ENCODE results near the gene RACGAP1.

The RACGAP1 gene

GRCh38 chr12:50025187-50026059 lies at the start of gene RACGAP1:
Gene RACGAP1, minus strand, starts transcription at chr12:50025494. Its CDS starts 8,779 bp downstream, at chr12:50016715.
- DNase-seq = peak; percentile 97

- DNase-seq = no peak
These were observed 48.4 kb upstream of the RACGAP1 start for GRCh38 chr12:50073712-50074111.

DNA sequence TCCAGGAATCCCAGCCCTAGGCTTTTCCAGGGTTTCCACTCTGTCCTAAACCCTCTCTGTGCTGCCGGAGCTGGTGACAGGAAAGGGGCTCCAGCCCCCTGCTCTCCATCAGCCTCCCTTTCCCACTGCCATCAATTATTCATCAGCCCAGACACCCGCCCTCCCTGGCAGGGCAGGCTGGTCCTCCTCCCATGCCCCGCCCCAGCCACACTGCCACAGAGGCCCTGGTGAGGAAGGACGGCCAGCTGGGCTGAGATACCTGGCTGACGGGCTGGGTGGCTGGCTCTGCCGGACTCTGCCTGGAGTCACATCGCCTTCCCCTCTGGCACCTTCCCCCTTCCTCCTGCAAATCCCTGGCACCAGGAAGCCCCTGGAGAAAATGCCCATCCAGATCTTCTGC lies 47.9 kb upstream of the RACGAP1 start:
- no peak for DNase-seq

DNA sequence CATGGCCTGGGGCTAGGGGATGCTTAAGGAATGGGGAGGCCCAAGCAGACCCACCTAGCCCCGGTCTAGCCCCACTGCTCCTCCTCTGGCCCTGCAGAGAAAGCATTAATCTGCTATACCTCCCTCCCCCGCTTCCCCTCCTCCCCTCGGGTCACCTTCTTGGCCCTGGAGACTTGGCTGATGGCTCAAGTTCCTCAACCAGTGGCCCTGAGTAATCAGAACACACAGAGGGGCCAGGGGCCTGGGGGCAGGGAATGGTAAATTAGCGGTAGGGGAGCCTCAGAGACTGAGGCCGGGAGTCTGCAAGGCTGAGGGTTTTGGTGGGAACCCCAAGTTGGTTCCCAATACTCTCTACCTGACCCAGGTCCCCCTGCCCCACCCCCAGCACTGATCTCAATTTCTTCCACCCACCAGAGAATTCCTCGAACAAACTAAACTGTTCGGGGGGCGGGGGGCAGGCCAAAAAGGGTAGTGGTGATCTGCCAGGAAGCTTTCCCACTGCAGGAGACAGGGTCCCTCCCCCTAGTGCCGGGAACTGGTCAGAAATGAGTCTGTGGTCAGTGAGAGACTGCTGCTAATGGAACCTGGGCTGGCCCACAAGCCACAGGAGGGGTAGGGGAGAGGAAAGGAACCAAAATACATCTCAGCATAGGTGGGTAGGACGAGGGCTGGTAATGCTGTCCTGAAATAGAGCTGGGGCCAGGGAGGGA lies 47.1 kb upstream of the RACGAP1 start:
- DNase-seq = no peak

DNA sequence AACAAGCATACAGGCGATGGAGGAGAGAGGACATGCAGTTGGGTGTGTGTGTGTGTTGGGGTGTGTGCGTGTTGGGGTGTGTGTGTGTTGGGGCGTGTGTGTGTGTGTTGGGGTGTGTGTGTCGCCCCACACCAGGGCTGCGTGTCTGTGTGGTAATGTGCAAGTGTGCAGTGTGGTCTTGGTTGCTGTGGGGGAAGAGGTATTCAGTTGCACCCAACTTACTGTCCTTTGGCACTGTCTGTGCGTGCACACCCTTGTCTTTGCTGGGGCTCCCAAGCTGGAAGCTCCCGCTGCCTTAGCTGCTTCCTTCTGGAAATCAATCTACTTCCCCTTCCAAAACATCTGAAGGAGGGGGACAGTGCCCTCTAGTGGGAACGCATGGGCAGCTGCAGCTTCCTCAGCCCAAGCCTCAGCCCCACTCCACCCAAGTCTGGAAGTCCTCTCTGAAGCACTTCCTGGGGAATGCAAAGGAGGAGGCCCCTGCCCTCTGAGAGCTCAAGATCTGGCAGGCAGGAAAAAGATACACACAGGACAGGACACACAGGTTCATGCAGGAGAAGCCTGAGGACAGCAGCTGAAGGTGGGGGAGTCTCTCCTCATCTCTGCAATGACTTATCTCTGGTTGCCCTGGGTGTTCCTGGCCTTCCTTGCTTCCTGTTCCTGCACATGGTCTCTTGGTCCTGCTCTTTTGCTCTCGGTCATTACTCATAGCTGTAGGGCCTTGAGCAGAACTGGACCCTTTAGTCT lies 45.2 kb upstream of the RACGAP1 start:
- DNase-seq = peak; percentile 49

- DNase-seq = no peak
These were observed 44.2 kb upstream of the RACGAP1 start for GRCh38 chr12:50069539-50069938.

- DNase-seq = no peak
These were observed 43.8 kb upstream of the RACGAP1 start for GRCh38 chr12:50069069-50069468.

- DNase-seq = no peak
These were observed 41.1 kb upstream of the RACGAP1 start for GRCh38 chr12:50066402-50066801.

DNA sequence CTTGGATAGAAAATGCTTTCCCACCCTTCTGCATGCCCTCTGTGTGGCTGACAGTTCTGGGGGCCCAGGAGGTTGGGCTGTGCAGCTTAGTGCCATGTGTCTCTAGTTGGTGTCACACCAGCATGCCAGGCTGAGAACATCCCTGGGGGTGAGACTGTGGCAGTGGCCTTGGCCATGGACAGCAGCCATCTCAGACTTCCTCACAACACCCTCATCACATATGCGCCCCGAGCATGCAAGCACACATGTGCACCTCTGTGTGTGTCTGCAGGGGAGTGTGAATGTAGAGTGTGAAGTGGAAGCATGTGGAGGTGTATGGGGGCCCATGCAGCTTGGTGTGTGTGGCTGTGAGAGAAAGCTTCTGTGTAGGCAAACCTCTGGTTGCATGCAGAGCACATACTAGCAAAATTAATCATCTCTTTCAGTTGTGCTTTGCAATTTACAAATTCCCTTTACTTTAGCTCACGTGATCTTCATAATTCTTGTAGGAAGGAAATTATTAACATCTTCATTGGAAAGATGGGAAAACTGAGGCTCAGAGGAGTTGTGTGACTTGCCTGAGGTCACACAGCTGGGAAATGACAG lies 40.5 kb upstream of the RACGAP1 start:
- DNase-seq = no peak

DNA sequence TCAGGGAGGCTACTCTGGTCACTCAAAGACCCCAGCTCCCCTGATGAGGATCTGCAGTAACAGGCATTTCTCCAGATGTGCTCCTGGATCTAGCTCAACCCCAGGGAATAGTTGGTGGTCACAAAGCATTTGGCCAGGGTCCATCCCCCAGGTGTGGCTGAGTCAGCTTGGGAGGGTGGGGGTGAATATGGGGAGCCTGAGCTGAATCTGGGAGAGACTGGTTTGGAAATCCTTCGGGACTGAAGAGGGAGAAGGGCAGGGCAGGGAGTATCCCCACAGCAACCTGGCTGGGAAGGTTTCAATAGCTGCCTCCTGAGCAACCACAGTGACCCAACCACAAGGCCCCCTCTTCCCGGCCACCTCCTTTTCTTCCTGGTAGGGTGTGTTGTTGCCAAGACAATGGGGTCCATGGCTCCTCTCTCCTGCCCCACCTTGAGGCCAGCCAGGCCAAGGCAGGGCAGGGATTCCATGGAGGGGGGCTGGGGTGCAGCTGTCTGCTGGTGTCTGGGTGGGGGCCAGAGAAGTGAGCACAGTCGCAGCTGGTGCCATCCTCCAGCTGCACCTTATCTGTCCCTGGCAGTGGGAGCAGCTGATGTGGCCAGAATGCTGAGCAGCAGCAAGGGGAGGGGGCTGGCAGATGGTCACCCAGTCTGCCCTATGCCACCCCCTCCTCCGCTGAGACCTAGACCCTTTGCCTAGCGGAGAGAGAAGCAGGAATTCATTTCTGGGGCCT lies 37.6 kb upstream of the RACGAP1 start:
- DNase-seq = no peak

DNA sequence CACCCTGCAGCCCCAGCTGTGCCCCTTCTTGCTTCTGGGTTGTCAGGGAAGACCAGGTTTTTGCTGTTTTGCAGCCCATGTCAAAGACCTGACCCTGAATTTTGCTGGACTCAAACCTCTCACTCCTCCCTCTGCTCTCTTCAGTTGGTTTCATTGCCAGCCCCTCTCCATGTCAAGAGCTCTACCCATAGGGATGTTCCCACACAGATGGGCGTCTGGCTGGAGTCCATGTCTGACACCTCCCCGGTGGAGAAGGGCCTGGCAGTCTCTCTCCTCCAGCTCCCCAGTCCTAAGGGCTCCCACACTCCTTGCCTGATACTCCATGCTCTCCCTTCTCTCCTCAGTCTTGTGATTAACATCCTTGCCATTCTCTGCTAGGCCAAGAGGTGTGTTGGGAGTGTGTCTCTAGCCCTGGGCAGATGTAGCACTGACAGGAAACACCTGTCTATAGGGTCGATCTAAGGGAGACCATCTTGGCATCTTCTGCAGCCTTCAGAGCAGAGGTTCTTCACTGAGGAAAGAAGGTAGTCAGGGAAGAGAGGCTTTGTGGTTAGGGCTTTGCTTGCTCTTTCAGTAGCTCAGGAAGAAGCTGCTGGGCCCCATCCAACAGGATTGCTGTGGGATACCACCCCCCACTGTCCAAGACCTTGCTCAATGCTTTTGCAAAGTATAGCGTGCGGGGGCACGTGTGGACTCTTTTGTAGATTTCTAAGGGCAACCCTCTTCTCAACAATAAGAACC lies 36.8 kb upstream of the RACGAP1 start:
- DNase-seq = no peak

DNA sequence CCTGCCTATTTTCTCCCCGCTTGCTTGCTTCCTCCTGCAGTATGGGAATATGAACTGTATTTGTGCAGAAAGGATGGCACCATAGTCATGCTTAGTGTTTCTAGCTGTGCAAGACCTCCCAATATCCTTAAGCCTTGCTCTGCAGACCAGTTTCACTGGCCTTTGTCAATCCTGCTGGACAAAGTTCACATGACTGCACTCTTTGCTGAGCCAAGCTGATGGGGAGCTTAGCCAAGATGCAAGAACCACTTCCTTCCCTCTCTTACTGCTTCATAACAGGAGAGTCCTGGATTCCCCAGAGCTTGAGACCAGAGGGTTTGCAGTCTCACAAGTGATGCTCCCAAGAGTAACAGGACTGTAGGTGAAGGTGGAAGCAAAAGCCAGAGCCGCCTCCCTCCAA lies 35.9 kb upstream of the RACGAP1 start:
- no peak for DNase-seq

DNA sequence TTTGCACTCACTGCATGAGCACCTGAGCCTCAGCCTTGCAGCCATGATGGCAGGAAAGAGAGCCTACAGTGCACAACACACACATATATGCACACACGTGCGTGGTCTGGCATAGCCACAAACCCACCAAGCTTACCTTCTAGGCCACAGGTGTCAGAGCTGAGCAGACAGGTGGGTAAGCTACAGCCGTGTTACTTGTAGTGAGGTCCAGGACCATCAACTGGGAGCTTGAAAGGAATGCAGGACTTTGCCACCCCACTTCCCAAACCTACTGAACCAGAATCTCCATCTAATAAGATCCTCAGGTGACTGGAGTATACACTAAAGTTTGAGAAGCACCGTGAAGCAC lies 34.8 kb upstream of the RACGAP1 start:
- no peak for DNase-seq

DNA sequence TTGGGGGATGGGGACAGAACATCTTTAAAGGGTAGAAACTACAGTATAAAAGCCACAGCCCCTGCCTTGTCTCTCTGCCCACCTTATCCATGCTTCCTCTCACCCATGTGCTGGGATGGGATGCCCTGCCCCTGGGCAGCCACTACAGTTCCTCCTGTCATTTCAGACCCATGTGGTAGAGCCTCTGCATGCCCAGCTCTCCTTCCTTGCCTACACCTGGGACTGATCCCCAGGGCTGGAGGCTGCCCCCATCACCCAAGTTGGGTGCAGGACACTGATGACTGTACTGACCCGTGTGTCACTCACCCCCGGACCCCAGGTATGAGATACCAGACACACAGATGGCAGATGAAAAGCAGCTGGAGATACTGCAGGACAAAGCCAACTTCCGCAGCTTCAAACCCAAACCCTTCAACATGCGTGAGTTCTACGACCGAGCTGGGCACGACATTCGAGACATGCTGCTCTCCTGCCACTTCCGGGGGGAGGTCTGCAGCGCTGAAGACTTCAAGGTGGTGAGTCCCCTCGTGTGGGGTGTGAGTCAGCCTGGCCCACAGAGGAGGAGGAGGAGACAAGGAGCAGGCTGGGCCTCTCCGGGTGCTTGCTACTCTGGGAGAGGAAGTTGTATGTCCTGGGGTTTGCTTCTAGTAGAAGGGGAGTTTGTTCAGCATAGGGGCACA lies 34.3 kb upstream of the RACGAP1 start:
- DNase-seq = no peak

GRCh38 chr12:50058743-50059312 lies 33.5 kb upstream of the RACGAP1 start:
- no peak for DNase-seq

DNA sequence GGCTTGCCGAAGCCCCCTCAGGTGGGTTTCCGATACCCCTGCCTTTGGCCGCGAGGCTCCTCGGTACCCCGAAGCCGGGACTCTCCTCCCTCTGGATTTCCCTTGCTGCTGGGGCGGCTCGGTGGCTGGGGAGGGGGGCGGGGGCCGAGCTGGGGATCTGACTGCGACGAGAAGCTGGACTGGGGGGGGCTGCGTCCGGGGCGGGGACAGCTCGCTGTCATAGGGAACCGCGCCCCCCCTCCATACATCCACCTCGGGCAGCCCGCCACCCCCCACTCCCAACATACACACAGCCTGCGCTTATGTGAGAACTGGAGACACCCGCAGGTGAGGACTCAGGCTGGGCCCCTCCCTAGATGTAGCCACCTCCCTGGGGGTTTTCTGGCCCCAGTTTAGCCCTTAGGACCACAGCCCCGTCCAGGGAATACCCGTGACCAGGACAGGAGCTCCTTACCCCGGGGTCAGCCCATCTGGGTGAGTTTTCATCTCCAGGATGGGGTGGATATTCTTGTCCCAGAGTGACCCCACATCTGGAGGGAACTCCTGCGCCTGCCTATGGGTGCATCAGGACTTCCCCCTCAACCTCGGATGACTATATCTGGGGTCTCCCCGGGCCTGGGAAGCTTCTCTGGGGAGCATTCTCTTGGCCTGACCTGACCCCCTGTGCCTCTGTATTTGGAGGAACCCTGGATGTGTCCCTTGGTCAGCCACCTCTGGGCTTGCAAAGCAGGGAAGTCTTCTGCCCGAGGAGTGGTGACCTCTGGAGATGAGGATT lies 32.8 kb upstream of the RACGAP1 start:
- no peak for DNase-seq

DNA sequence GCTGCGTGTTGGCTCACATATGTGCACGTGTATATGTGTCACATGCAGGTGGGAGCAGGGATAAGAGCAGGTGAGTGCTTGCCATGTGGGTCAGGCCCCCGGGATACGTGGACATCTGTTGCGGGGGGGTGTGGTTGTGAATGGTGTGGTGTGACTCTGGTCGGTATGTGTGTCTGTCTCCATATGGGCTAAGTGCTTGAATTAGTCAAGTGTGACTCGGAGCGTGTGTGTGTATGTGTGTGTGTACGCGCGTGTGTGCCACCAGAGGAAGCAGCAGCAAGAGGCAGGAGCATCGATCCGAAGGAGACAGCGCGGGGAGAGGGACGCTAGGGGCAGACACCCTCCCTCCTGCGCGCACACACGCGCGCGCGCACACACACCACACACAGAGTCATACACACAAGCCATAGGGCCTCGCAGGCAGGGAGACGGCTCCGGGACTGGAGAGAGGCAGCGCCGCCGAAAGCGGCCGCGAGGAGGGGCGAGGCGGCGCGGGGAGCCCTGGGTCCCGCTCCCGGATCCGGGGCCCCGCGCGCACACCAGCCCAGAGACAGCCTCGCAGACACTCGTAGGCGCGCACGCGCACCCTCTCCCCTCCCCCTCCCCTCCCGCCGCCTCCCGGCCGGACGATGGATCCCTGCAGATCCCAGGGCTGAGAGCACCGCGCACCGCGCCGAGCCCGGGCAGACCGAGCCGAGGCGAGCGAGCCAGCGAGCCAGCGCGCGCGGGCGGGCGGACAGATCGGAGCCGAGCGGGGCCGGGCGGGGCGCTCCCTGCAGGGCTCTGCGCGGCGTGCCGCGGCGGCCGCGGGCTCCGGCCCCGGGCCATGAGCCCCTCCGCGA lies 31.9 kb upstream of the RACGAP1 start, which contains the start of gene ASIC1:
ASIC1 (plus strand) TSS at position 597 of the 842 bp plus-strand sequence. CDS start 1,171 bp downstream, outside the sequence.
- DNase-seq = no peak

DNA sequence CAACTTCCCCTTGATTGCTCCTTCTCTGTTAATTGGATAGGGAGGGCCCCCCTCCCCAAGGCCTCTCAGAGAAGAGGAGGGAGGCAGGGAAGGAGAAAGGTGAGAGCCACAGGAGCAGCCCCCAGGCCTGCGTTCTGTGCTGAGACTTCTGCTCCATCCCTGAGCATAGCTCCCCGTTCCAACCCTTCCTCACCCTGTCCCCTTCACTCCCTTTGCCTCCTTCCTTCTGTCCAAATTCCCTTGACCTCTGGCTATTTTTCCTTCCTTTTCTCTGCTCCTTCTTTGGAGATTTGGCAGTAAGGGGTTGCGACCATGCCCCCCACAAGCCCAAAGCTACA lies 31.3 kb upstream of the RACGAP1 start:
- DNase-seq = no peak

All from GF-D8 (cell line).